WTC11 (cell line): ENCODE measurements around the gene TMEM88. TPM values are rescaled to one million over a fixed set of nuclear protein-coding genes. Genes with fewer than 3 reads are reported as not detected.

Experiments
- ATAC-seq: fragments of 200-7000 bp; cut with Tn5 transposase; 2 replicates; pipeline ENCODE4 v1.10.0; 2021; ENCODE audit warnings: mild to moderate bottlenecking, moderate library complexity
- CTCF ChIA-PET: fragments of 300-600 bp; sonication (Branson Sonifier 250); formaldehyde crosslinking; loops from one replicate; lab custom pipeline; 2021; ENCODE audit warnings: antibody characterized with exemption; lab: Charles Lee
- POLR2A ChIA-PET: fragments of 350-600 bp; sonication (Branson Sonifier 250); formaldehyde crosslinking; loops from one replicate; lab custom pipeline; 2021; ENCODE audit warnings: antibody characterized with exemption; lab: Charles Lee
- DNase-seq: peaks from one replicate; pipeline ENCODE4 v3.0.0; 2021; ENCODE audit warnings: low spot score
- H3K27ac Mint-ChIP-seq: 2 replicates; pipeline ENCODE4 v1.8.0; 2021; ENCODE audit warnings: mixed read lengths
- H3K27me3 Mint-ChIP-seq: 2 replicates; pipeline ENCODE4 v1.8.0; 2021; ENCODE audit warnings: low read depth, mild to moderate bottlenecking, moderate library complexity, mixed read lengths
- H3K36me3 Mint-ChIP-seq: 2 replicates; pipeline ENCODE4 v1.8.0; 2021; ENCODE audit warnings: mixed read lengths
- H3K4me1 Mint-ChIP-seq: 2 replicates; pipeline ENCODE4 v1.8.0; 2022; ENCODE audit warnings: mixed read lengths
- H3K4me3 Mint-ChIP-seq: 2 replicates; pipeline ENCODE4 v1.8.0; 2021; ENCODE audit warnings: mild to moderate bottlenecking, moderate library complexity, mixed read lengths
- H3K9me3 Mint-ChIP-seq: 2 replicates; pipeline ENCODE4 v1.8.0; 2021; ENCODE audit warnings: mixed read lengths
- ATF1 ChIP-seq: sonication (generic); formaldehyde crosslinking; IDR thresholded peaks from 2 replicates; pipeline ENCODE4 v1.8.1; 2023; ENCODE audit warnings: mild to moderate bottlenecking, moderate library complexity, missing genetic modification reagents
- ELF4 ChIP-seq: sonication (generic); formaldehyde crosslinking; IDR thresholded peaks from 2 replicates; pipeline ENCODE4 v1.8.1; 2022; ENCODE audit warnings: low read depth, mild to moderate bottlenecking, moderate library complexity, missing genetic modification reagents
- ESRRA ChIP-seq: sonication (generic); formaldehyde crosslinking; IDR thresholded peaks from 2 replicates; pipeline ENCODE4 v1.8.1; 2022; ENCODE audit warnings: mild to moderate bottlenecking, missing genetic modification reagents, borderline replicate concordance
- ETV6 ChIP-seq: sonication (generic); formaldehyde crosslinking; IDR thresholded peaks from 2 replicates; pipeline ENCODE4 v1.8.1; 2022; ENCODE audit warnings: mild to moderate bottlenecking, missing genetic modification reagents
- FOXJ3 ChIP-seq: sonication (generic); formaldehyde crosslinking; IDR thresholded peaks from 2 replicates; pipeline ENCODE4 v1.9.0; 2021; ENCODE audit warnings: missing genetic modification reagents, mild to moderate bottlenecking, borderline replicate concordance
- HMGA2 ChIP-seq: fragments of 250-450 bp; sonication (Bioruptor Pico); IDR thresholded peaks from 2 replicates; pipeline ENCODE4 v1.4.0; 2021; ENCODE audit warnings: mild to moderate bottlenecking, moderate library complexity
- NR1H2 ChIP-seq: sonication (generic); formaldehyde crosslinking; IDR thresholded peaks from 2 replicates; pipeline ENCODE4 v1.9.0; 2021; ENCODE audit warnings: mild to moderate bottlenecking, moderate library complexity, missing genetic modification reagents
- OVOL2 ChIP-seq: fragments of 250-450 bp; sonication (Bioruptor Pico); IDR thresholded peaks from 2 replicates; pipeline ENCODE4 v1.9.0; 2021; ENCODE audit warnings: mild to moderate bottlenecking, borderline replicate concordance
- PRRX2 ChIP-seq: fragments of 250-450 bp; sonication (Bioruptor Pico); IDR thresholded peaks from 2 replicates; pipeline ENCODE4 v1.8.0; 2021; ENCODE audit warnings: mild to moderate bottlenecking
- SMAD3 ChIP-seq: sonication (generic); formaldehyde crosslinking; IDR thresholded peaks from 2 replicates; pipeline ENCODE4 v1.8.0; 2022; ENCODE audit warnings: missing genetic modification reagents, mild to moderate bottlenecking, borderline replicate concordance
- SMAD4 ChIP-seq: sonication (generic); formaldehyde crosslinking; IDR thresholded peaks from 2 replicates; pipeline ENCODE4 v1.8.0; 2022; ENCODE audit warnings: mild to moderate bottlenecking, missing genetic modification reagents
- SP1 ChIP-seq: sonication (generic); formaldehyde crosslinking; conservative IDR thresholded peaks from 2 replicates; pipeline ENCODE4 v1.8.1; 2022; ENCODE audit warnings: missing genetic modification reagents
- TEAD1 ChIP-seq: sonication (generic); formaldehyde crosslinking; IDR thresholded peaks from 2 replicates; pipeline ENCODE4 v1.8.0; 2022; ENCODE audit warnings: mild to moderate bottlenecking, missing genetic modification reagents
- ZNF219 ChIP-seq: sonication (generic); formaldehyde crosslinking; IDR thresholded peaks from 2 replicates; pipeline ENCODE4 v1.8.0; 2023; ENCODE audit warnings: missing genetic modification reagents, mild to moderate bottlenecking, borderline replicate concordance
- ZNF263 ChIP-seq: sonication (generic); formaldehyde crosslinking; IDR thresholded peaks from 2 replicates; pipeline ENCODE4 v1.8.1; 2022; ENCODE audit warnings: low read depth, mild to moderate bottlenecking, moderate library complexity, missing genetic modification reagents
- ZNF416 ChIP-seq: fragments of 250-450 bp; sonication (Bioruptor Pico); IDR thresholded peaks from 2 replicates; pipeline ENCODE4 v1.9.0; 2021; ENCODE audit warnings: mild to moderate bottlenecking, inconsistent platforms
- total RNA-seq: library from RNA; stranded (reverse); gene quantifications from 3 replicates; pipeline ENCODE4 v1.2.3, GENCODE V29; 2021
- TF ChIP-seq, protein P1 (sequence below): sonication (generic); formaldehyde crosslinking; IDR thresholded peaks from 2 replicates; pipeline ENCODE4 v1.8.1; 2023; ENCODE audit warnings: mild to moderate bottlenecking, missing genetic modification reagents, moderate library complexity
- TF ChIP-seq, protein P2 (sequence below): sonication (generic); formaldehyde crosslinking; IDR thresholded peaks from 2 replicates; pipeline ENCODE4 v1.8.1; 2022; ENCODE audit warnings: mild to moderate bottlenecking, moderate library complexity, missing genetic modification reagents
- TF ChIP-seq, protein P3 (sequence below): sonication (generic); formaldehyde crosslinking; IDR thresholded peaks from 2 replicates; pipeline ENCODE4 v1.8.0; 2022; ENCODE audit warnings: mild to moderate bottlenecking, missing genetic modification reagents
- TF ChIP-seq, protein P4 (sequence below): sonication (generic); formaldehyde crosslinking; IDR thresholded peaks from 2 replicates; pipeline ENCODE4 v1.8.1; 2022; ENCODE audit warnings: low read depth, missing genetic modification reagents, borderline replicate concordance
- TF ChIP-seq, protein P5 (sequence below): fragments of 250-450 bp; sonication (Bioruptor Pico); IDR thresholded peaks from 2 replicates; pipeline ENCODE4 v1.9.0; 2021; ENCODE audit warnings: moderate library complexity, mild to moderate bottlenecking, inconsistent platforms, borderline replicate concordance
- TF ChIP-seq, protein P6 (sequence below): fragments of 250-450 bp; sonication (Bioruptor Pico); IDR thresholded peaks from 2 replicates; pipeline ENCODE4 v1.8.0; 2021; ENCODE audit warnings: mild to moderate bottlenecking
- TF ChIP-seq, protein P7 (sequence below): fragments of 250-450 bp; sonication (Bioruptor Pico); IDR thresholded peaks from 2 replicates; pipeline ENCODE4 v1.9.0; 2021; ENCODE audit warnings: mild to moderate bottlenecking, borderline replicate concordance

The TMEM88 gene
- total RNA-seq, 1 experiment from 2014 or later: 2.9 TPM

DNA sequence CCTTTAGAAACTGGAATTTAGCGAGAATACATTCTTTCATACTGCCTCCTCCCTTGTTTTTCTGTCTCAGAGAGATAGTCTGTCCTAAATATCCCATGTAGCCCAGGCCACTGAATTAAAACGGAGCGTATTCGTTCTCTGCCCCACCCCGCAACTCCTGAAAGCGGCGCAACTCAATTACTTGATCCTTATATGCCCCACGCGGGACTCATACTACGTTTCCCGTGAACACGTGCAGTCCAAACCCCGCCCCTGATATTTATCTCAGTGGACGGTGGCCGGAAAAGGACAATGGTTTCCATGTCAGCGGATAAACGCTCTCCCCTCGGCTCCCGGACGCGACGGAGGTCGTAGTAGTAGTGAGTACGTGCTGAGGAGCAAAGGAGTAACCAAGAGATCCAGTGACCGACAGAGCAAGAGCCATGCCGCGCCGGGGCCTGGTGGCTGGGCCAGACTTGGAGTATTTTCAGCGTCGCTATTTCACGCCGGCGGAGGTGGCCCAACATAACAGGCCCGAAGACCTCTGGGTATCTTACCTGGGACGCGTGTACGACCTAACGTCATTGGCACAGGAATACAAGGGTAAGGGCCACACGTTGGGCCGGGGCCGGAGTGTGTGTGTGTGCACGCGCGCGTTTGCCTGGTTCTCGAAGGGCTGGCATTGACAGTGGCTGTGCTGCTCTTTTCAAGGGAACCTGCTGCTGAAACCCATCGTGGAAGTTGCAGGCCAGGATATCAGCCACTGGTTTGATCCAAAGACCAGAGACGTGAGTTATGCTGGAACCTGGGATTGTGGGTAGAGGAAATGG lies 3.1 kb downstream of the TMEM88 start, which contains the start of gene CYB5D1 (continued):
- TF ChIP-seq, protein P1, sequence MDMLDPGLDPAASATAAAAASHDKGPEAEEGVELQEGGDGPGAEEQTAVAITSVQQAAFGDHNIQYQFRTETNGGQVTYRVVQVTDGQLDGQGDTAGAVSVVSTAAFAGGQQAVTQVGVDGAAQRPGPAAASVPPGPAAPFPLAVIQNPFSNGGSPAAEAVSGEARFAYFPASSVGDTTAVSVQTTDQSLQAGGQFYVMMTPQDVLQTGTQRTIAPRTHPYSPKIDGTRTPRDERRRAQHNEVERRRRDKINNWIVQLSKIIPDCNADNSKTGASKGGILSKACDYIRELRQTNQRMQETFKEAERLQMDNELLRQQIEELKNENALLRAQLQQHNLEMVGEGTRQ (CRISPR knock-in tag): peak; percentile 74
- TF ChIP-seq PRRX2: no peak; the same call in 1 of the 2 replicates
- TF ChIP-seq, protein P2, sequence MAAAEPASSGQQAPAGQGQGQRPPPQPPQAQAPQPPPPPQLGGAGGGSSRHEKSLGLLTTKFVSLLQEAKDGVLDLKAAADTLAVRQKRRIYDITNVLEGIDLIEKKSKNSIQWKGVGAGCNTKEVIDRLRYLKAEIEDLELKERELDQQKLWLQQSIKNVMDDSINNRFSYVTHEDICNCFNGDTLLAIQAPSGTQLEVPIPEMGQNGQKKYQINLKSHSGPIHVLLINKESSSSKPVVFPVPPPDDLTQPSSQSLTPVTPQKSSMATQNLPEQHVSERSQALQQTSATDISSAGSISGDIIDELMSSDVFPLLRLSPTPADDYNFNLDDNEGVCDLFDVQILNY (CRISPR knock-in tag): 0 out of 2 replicates have a peak, but pooled peaks have one; percentile 33
- TF ChIP-seq, protein P3, sequence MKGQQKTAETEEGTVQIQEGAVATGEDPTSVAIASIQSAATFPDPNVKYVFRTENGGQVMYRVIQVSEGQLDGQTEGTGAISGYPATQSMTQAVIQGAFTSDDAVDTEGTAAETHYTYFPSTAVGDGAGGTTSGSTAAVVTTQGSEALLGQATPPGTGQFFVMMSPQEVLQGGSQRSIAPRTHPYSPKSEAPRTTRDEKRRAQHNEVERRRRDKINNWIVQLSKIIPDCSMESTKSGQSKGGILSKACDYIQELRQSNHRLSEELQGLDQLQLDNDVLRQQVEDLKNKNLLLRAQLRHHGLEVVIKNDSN (CRISPR knock-in tag): peak; percentile 76
- TF ChIP-seq FOXJ3 (CRISPR knock-in tag): no peak
- no peak for TF ChIP-seq HMGA2
- peak; percentile 85 for TF ChIP-seq SP1 (CRISPR knock-in tag)
- TF ChIP-seq, protein P4, sequence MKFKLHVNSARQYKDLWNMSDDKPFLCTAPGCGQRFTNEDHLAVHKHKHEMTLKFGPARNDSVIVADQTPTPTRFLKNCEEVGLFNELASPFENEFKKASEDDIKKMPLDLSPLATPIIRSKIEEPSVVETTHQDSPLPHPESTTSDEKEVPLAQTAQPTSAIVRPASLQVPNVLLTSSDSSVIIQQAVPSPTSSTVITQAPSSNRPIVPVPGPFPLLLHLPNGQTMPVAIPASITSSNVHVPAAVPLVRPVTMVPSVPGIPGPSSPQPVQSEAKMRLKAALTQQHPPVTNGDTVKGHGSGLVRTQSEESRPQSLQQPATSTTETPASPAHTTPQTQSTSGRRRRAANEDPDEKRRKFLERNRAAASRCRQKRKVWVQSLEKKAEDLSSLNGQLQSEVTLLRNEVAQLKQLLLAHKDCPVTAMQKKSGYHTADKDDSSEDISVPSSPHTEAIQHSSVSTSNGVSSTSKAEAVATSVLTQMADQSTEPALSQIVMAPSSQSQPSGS (CRISPR knock-in tag): no peak
- no peak for TF ChIP-seq ESRRA (CRISPR knock-in tag)
- no peak for TF ChIP-seq ZNF219 (CRISPR knock-in tag)
- TF ChIP-seq, protein P5, sequence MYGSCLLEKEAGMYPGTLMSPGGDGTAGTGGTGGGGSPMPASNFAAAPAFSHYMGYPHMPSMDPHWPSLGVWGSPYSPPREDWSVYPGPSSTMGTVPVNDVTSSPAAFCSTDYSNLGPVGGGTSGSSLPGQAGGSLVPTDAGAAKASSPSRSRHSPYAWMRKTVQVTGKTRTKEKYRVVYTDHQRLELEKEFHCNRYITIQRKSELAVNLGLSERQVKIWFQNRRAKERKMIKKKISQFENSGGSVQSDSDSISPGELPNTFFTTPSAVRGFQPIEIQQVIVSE (CRISPR knock-in tag): no peak
- no peak for TF ChIP-seq ZNF416 (CRISPR knock-in tag)

DNA sequence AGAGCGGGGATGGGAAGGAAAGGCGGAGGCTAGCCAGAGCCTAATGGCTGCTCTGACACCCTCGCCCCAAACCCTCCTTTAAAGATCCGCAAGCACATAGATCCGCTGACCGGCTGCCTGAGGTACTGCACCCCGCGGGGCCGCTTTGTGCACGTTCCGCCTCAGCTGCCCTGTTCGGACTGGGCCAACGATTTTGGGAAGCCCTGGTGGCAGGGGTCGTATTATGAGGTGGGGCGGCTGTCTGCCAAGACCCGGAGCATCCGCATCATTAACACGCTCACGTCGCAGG lies 3.6 kb downstream of the TMEM88 start:
- no peaks in the 10 kb centered on the region for H3K9me3 Mint-ChIP-seq
- DNase-seq: peak; percentile 72
- H3K27ac Mint-ChIP-seq: no peak overlapping the region
- ATAC-seq: peak; percentile 14
- CTCF ChIA-PET: interaction anchor here (0.8 to 1.7 kb wide), 2 partner anchors 24 to 130 kb away, joined by 4 to 5 read pairs; no protein-coding TSS in a partner anchor
- peaks cover 7% of the 10 kb centered on the region; the same call in 1 of the 2 replicates for H3K27me3 Mint-ChIP-seq
- peaks cover 6% of the 10 kb centered on the region for H3K36me3 Mint-ChIP-seq
- H3K4me3 Mint-ChIP-seq: no peak overlapping the region
- TF ChIP-seq NR1H2 (CRISPR knock-in tag) (no peak), SMAD3 (CRISPR knock-in tag) (no peak), ETV6 (CRISPR knock-in tag) (no peak), OVOL2 (no peak), ELF4 (no peak), FOXJ3 (CRISPR knock-in tag) (no peak), SMAD4 (CRISPR knock-in tag) (no peak), ZNF263 (CRISPR knock-in tag) (no peak), ATF1 (CRISPR knock-in tag) (no peak), TEAD1 (CRISPR knock-in tag) (no peak), ESRRA (CRISPR knock-in tag) (no peak)
- TF ChIP-seq, protein P6, sequence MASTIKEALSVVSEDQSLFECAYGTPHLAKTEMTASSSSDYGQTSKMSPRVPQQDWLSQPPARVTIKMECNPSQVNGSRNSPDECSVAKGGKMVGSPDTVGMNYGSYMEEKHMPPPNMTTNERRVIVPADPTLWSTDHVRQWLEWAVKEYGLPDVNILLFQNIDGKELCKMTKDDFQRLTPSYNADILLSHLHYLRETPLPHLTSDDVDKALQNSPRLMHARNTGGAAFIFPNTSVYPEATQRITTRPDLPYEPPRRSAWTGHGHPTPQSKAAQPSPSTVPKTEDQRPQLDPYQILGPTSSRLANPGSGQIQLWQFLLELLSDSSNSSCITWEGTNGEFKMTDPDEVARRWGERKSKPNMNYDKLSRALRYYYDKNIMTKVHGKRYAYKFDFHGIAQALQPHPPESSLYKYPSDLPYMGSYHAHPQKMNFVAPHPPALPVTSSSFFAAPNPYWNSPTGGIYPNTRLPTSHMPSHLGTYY (CRISPR knock-in tag): no peak
- TF ChIP-seq, protein P7, sequence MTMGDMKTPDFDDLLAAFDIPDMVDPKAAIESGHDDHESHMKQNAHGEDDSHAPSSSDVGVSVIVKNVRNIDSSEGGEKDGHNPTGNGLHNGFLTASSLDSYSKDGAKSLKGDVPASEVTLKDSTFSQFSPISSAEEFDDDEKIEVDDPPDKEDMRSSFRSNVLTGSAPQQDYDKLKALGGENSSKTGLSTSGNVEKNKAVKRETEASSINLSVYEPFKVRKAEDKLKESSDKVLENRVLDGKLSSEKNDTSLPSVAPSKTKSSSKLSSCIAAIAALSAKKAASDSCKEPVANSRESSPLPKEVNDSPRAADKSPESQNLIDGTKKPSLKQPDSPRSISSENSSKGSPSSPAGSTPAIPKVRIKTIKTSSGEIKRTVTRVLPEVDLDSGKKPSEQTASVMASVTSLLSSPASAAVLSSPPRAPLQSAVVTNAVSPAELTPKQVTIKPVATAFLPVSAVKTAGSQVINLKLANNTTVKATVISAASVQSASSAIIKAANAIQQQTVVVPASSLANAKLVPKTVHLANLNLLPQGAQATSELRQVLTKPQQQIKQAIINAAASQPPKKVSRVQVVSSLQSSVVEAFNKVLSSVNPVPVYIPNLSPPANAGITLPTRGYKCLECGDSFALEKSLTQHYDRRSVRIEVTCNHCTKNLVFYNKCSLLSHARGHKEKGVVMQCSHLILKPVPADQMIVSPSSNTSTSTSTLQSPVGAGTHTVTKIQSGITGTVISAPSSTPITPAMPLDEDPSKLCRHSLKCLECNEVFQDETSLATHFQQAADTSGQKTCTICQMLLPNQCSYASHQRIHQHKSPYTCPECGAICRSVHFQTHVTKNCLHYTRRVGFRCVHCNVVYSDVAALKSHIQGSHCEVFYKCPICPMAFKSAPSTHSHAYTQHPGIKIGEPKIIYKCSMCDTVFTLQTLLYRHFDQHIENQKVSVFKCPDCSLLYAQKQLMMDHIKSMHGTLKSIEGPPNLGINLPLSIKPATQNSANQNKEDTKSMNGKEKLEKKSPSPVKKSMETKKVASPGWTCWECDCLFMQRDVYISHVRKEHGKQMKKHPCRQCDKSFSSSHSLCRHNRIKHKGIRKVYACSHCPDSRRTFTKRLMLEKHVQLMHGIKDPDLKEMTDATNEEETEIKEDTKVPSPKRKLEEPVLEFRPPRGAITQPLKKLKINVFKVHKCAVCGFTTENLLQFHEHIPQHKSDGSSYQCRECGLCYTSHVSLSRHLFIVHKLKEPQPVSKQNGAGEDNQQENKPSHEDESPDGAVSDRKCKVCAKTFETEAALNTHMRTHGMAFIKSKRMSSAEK (CRISPR knock-in tag): no peak
- peaks cover 20% of the 10 kb centered on the region for H3K4me1 Mint-ChIP-seq
- POLR2A ChIA-PET: interaction anchor here (0.6 kb wide), 1 partner anchor 836 kb away, joined by 3 read pairs; no protein-coding TSS in a partner anchor
